GM12872 (cell line): ENCODE results near the gene STING1.

ENCODE experiments used
- CTCF ChIP-seq: IDR thresholded peaks from 3 replicates; pipeline ENCODE4 v1.5.1; 2011; ENCODE audit warnings: low read depth, mild to moderate bottlenecking, low read length, moderate library complexity; ENCODE audit not compliant: insufficient read depth

STING1 gene

GRCh38 chr5:139474890-139475791 lies 7.4 kb downstream of the STING1 start:
- no peak for TF ChIP-seq CTCF

GRCh38 chr5:139473565-139473964 lies 9.0 kb downstream of the STING1 start:
- no peak for TF ChIP-seq CTCF

GRCh38 chr5:139473105-139473504 lies 9.5 kb downstream of the STING1 start:
- TF ChIP-seq CTCF, result no peak

GRCh38 chr5:139472386-139473030 lies 10.1 kb downstream of the STING1 start:
- no peak for TF ChIP-seq CTCF

- TF ChIP-seq CTCF, result no peak
Measured at GRCh38 chr5:139470821-139471300, 11.7 kb downstream of the STING1 start, which contains the start of gene SMIM33. SMIM33 (plus strand) TSS chr5:139471004; CDS start chr5:139471122, 118 bp downstream.

GRCh38 chr5:139468421-139468931 lies 14.1 kb downstream of the STING1 start:
- TF ChIP-seq CTCF, result no peak

GRCh38 chr5:139462586-139463276 lies 19.8 kb downstream of the STING1 start, which contains the start of gene ECSCR:
ECSCR (minus strand) TSS chr5:139462743; CDS start chr5:139462670, 73 bp downstream.
- no peak for TF ChIP-seq CTCF
